OCI-LY1 (cell line): ENCODE data around the gene PIGR.
A peak's percentile ranks its signal among the peaks of the same experiment; 100 is the strongest.

Experiments
- H2AFZ ChIP-seq: fragments of 200-600 bp; sonication (generic), shearing (Covaris generic); 2 replicates; pipeline ENCODE4 v1.6.0; 2014; ENCODE audit warnings: antibody characterized with exemption, mild to moderate bottlenecking, low read length
- H3F3A ChIP-seq: fragments of 200-600 bp; sonication (generic), shearing (Covaris generic); 2 replicates; pipeline ENCODE4 v1.6.0; 2014; ENCODE audit warnings: mild to moderate bottlenecking, antibody characterized with exemption, low read length, moderate library complexity; ENCODE audit not compliant: insufficient read depth
- H3K27ac ChIP-seq: fragments of 200-600 bp; sonication (generic); 2 replicates; pipeline ENCODE4 v1.5.1; 2014; ENCODE audit warnings: low read length, mixed run types, mild to moderate bottlenecking, low read depth; ENCODE audit not compliant: poor library complexity, severe bottlenecking
- H3K27me3 ChIP-seq: fragments of 200-600 bp; sonication (generic); 2 replicates; pipeline ENCODE4 v1.6.0; 2014; ENCODE audit warnings: antibody characterized with exemption, mild to moderate bottlenecking, low read length, moderate library complexity; ENCODE audit not compliant: insufficient read depth
- H3K36me3 ChIP-seq: fragments of 200-600 bp; sonication (generic); 2 replicates; pipeline ENCODE4 v1.6.1; 2014; ENCODE audit warnings: mild to moderate bottlenecking, antibody characterized with exemption, low read length, moderate library complexity, mixed read lengths; ENCODE audit not compliant: insufficient read depth
- H3K4me1 ChIP-seq: fragments of 200-600 bp; sonication (generic); 2 replicates; pipeline ENCODE4 v1.5.1; 2014; ENCODE audit warnings: mild to moderate bottlenecking, low read length, moderate library complexity; ENCODE audit not compliant: insufficient read depth, severe bottlenecking
- H3K4me2 ChIP-seq: fragments of 200-600 bp; sonication (generic), shearing (Covaris generic); 2 replicates; pipeline ENCODE4 v1.6.1; 2014; ENCODE audit warnings: low read length
- H3K4me3 ChIP-seq: fragments of 200-600 bp; sonication (generic); 2 replicates; pipeline ENCODE4 v1.5.1; 2014; ENCODE audit warnings: low read length, low read depth, mild to moderate bottlenecking, mixed read lengths; ENCODE audit not compliant: poor library complexity, severe bottlenecking
- H3K79me2 ChIP-seq: fragments of 200-600 bp; shearing (Covaris generic); 2 replicates; pipeline ENCODE4 v1.6.1; 2016; ENCODE audit warnings: mixed run types, low read length, mixed read lengths; ENCODE audit not compliant: insufficient read depth
- H3K9ac ChIP-seq: fragments of 200-600 bp; sonication (generic), shearing (Covaris generic); 2 replicates; pipeline ENCODE4 v1.6.1; 2014; ENCODE audit warnings: mild to moderate bottlenecking, low read length, mixed read lengths
- H3K9me2 ChIP-seq: fragments of 200-600 bp; sonication (generic), shearing (Covaris generic); 2 replicates; pipeline ENCODE4 v1.6.1; 2014; ENCODE audit warnings: low read depth, mild to moderate bottlenecking, low read length, mixed read lengths
- H3K9me3 ChIP-seq: fragments of 200-600 bp; shearing (Covaris generic); 2 replicates; pipeline ENCODE4 v1.6.1; 2014; ENCODE audit warnings: low read length, mixed read lengths
- H4K20me1 ChIP-seq: fragments of 200-600 bp; sonication (generic), shearing (Covaris generic); 2 replicates; pipeline ENCODE4 v1.6.0; 2016; ENCODE audit warnings: mild to moderate bottlenecking, low read length; ENCODE audit not compliant: insufficient read depth
- CTCF ChIP-seq: fragments of 200-600 bp; sonication (generic), shearing (Covaris generic); IDR thresholded peaks from 2 replicates; pipeline ENCODE4 v1.5.1; 2017; ENCODE audit warnings: mild to moderate bottlenecking, antibody characterized with exemption, low read length, moderate library complexity, mixed read lengths
- EZH2 ChIP-seq: fragments of 200-600 bp; sonication (generic), shearing (Covaris generic); IDR thresholded peaks from 2 replicates; pipeline ENCODE4 v1.8.0; 2017; ENCODE audit warnings: borderline replicate concordance, mixed run types, mild to moderate bottlenecking, antibody characterized with exemption, low read length, moderate library complexity, mixed read lengths

The PIGR gene

GRCh38 chr1:206932177-206932576 is 14.1 kb downstream of the PIGR start:
- Histone ChIP-seq H3K27ac (no peak overlapping the region), H3K9ac (no peak overlapping the region), H3K9me3 (no peaks in the 10 kb centered on the region), H3K36me3 (no peaks in the 10 kb centered on the region), H3K4me2 (no peak overlapping the region), H3K4me3 (no peak overlapping the region), H3K4me1 (peaks cover 16% of the 10 kb centered on the region), H2AFZ (no peak overlapping the region), H4K20me1 (no peaks in the 10 kb centered on the region), H3K9me2 (no peaks in the 10 kb centered on the region), H3K79me2 (no peaks in the 10 kb centered on the region), H3K27me3 (no peaks in the 10 kb centered on the region), H3F3A (no peaks in the 10 kb centered on the region)
- TF ChIP-seq EZH2, result no peak
- TF ChIP-seq CTCF, result no peak

- no peaks in the 10 kb centered on the region for H3K27me3 ChIP-seq
- no peaks in the 10 kb centered on the region for H4K20me1 ChIP-seq
- H3K4me2 ChIP-seq, result no peak overlapping the region
- H3K27ac ChIP-seq, result no peak overlapping the region
- no peak overlapping the region for H3K4me3 ChIP-seq
- TF ChIP-seq CTCF (no peak), EZH2 (no peak)
- no peak overlapping the region for H3K9ac ChIP-seq
- H3K9me3 ChIP-seq, result no peaks in the 10 kb centered on the region
- no peaks in the 10 kb centered on the region for H3K79me2 ChIP-seq
- no peak overlapping the region for H2AFZ ChIP-seq
- no peaks in the 10 kb centered on the region for H3K9me2 ChIP-seq
- peaks cover 16% of the 10 kb centered on the region for H3K4me1 ChIP-seq
- H3K36me3 ChIP-seq, result no peaks in the 10 kb centered on the region
- no peaks in the 10 kb centered on the region for H3F3A ChIP-seq
These were observed 14.6 kb downstream of the PIGR start for GRCh38 chr1:206931709-206932108.

GRCh38 chr1:206930210-206930798 is 16.0 kb downstream of the PIGR start:
- Histone ChIP-seq H3K9me3 (no peaks in the 10 kb centered on the region), H3F3A (no peaks in the 10 kb centered on the region), H3K27me3 (no peaks in the 10 kb centered on the region), H3K27ac (peak overlapping the region; percentile 63), H3K4me2 (peak overlapping the region; percentile 42), H3K4me3 (no peak overlapping the region), H2AFZ (0 out of 2 replicates have a peak overlapping the region, but pooled peaks have one; percentile 52), H3K9me2 (no peaks in the 10 kb centered on the region), H4K20me1 (no peaks in the 10 kb centered on the region), H3K9ac (peak overlapping the region; percentile 26; the same call in 1 of the 2 replicates), H3K4me1 (peaks cover 17% of the 10 kb centered on the region), H3K36me3 (no peaks in the 10 kb centered on the region), H3K79me2 (no peaks in the 10 kb centered on the region)
- TF ChIP-seq CTCF, result no peak
- no peak for TF ChIP-seq EZH2
